GM12878 (cell line): Measurements from ENCODE around the gene YIF1A. TPM values are rescaled to one million over a fixed set of nuclear protein-coding genes. Genes with fewer than 3 reads are reported as not detected.

Experiments
- ATAC-seq: fragments of 200-7000 bp; cut with Tn5 transposase; 3 replicates; pipeline ENCODE4 v1.9.1; 2020; ENCODE audit warnings: mild to moderate bottlenecking, moderate library complexity
- Bru-seq: library from RNA; stranded (reverse); fragments of 400-500 nt; gene quantifications from one replicate; lab custom pipeline; 2021; lab: Mats Ljungman, UMichigan
- BruChase-seq, 2 experiments: library from RNA; stranded (reverse); fragments of 400-500 nt; gene quantifications; one replicate each; lab custom pipeline; 2021; lab: Mats Ljungman, UMichigan
- BruUV-seq: library from RNA; stranded (reverse); fragments of 400-500 nt; replicated peaks from 2 replicates; lab custom pipeline; 2021; lab: Mats Ljungman, UMichigan
- CTCF ChIA-PET: fragments of 300-600 bp; sonication (Branson Sonifier 250); formaldehyde crosslinking; extraction: SDS; loops from one replicate; lab custom pipeline; 2021; ENCODE audit warnings: inconsistent platforms; lab: Yijun Ruan, JAX
- POLR2A ChIA-PET: fragments of 350-600 bp; formaldehyde crosslinking; extraction: SDS; loops from one replicate; lab custom pipeline; 2021; ENCODE audit warnings: inconsistent platforms; lab: Charles Lee
- RAD21 ChIA-PET: fragments of 300-600 bp; sonication (Branson Sonifier 250); formaldehyde crosslinking; loops from one replicate; lab custom pipeline; 2023; ENCODE audit warnings: antibody characterized with exemption; ENCODE audit not compliant: unreplicated experiment; lab: Charles Lee
- SMC1A ChIA-PET: fragments of 300-600 bp; sonication (Branson Sonifier 250); formaldehyde crosslinking; loops from one replicate; lab custom pipeline; 2023; ENCODE audit not compliant: unreplicated experiment, uncharacterized antibody; lab: Charles Lee
- DNase-seq: peaks from one replicate; pipeline ENCODE4 v3.0.0-alpha.2; 2011; ENCODE audit warnings: low read depth, low spot score
- FAIRE-seq: peaks from 3 replicates; lab custom pipeline; 2011; peaks lifted over from hg19 to GRCh38; lab: Jason Lieb, UNC
- H2AFZ ChIP-seq: 2 replicates; pipeline ENCODE4 v1.6.0; 2011; ENCODE audit warnings: low read depth, low read length, control low read depth; ENCODE audit not compliant: control insufficient read depth
- H3K27ac ChIP-seq: 2 replicates; pipeline ENCODE4 v1.5.1; 2011; ENCODE audit warnings: control low read depth; ENCODE audit not compliant: control insufficient read depth, insufficient read depth
- H3K27me3 ChIP-seq, 2 experiments: replicated peaks in 1 of 2; 2 replicates each; pipeline versions ENCODE4 v1.6.0 to v1.6.1; 2011; ENCODE audit warnings: low read length in 1 of 2; ENCODE audit not compliant: control insufficient read depth in 2 of 2, insufficient read depth in 2 of 2
- H3K36me3 ChIP-seq, 2 experiments: 2 replicates each; pipeline ENCODE4 v1.5.1; 2011; ENCODE audit warnings: low read length in 1 of 2; ENCODE audit not compliant: control insufficient read depth in 2 of 2, insufficient read depth in 2 of 2
- H3K4me1 ChIP-seq: 2 replicates; pipeline ENCODE4 v1.6.1; 2011; ENCODE audit warnings: mild to moderate bottlenecking, low read length, moderate library complexity, mixed read lengths; ENCODE audit not compliant: control insufficient read depth, insufficient read depth
- H3K4me2 ChIP-seq: 2 replicates; pipeline ENCODE4 v1.6.0; 2011; ENCODE audit warnings: control low read depth; ENCODE audit not compliant: control insufficient read depth, insufficient read depth
- H3K4me3 ChIP-seq: fragments of 200-600 bp; sonication (generic); 2 replicates; pipeline ENCODE4 v1.5.1; 2016
- H3K79me2 ChIP-seq: 2 replicates; pipeline ENCODE4 v1.6.0; 2011; ENCODE audit warnings: low read length; ENCODE audit not compliant: control insufficient read depth, insufficient read depth
- H3K9ac ChIP-seq: 2 replicates; pipeline ENCODE4 v1.8.0; 2011; ENCODE audit warnings: low read length, control low read depth, mixed read lengths; ENCODE audit not compliant: control insufficient read depth, insufficient read depth
- H3K9me3 ChIP-seq: replicated peaks from 3 replicates; pipeline ENCODE4 v1.5.1; 2011; ENCODE audit warnings: mild to moderate bottlenecking, low read length; ENCODE audit not compliant: control insufficient read depth, insufficient read depth
- H4K20me1 ChIP-seq: 2 replicates; pipeline ENCODE4 v1.6.0; 2011; ENCODE audit not compliant: control insufficient read depth, insufficient read depth
- SP1 ChIP-seq: IDR thresholded peaks from one replicate; pipeline ENCODE4 v1.6.1; 2011; ENCODE audit warnings: low read depth, low read length
- SUPT20H ChIP-seq: IDR thresholded peaks from 2 replicates; pipeline ENCODE4 v1.6.1; 2011; ENCODE audit warnings: low read depth, mild to moderate bottlenecking, low read length, moderate library complexity, borderline replicate concordance; ENCODE audit not compliant: control insufficient read depth
- TCF12 ChIP-seq: IDR thresholded peaks from 2 replicates; pipeline ENCODE4 v1.6.1; 2011; ENCODE audit warnings: low read depth, mild to moderate bottlenecking, low read length
- TCF7 ChIP-seq: IDR thresholded peaks from 2 replicates; pipeline ENCODE4 v1.6.1; 2014; ENCODE audit warnings: antibody characterized with exemption, borderline replicate concordance
- ZNF274 ChIP-seq: IDR thresholded peaks from one replicate; pipeline ENCODE4 v1.8.0; 2011; ENCODE audit not compliant: insufficient read length, insufficient read depth
- WGBS: methylation state at CpG from one replicate; pipeline ENCODE4 v1.1.6; 2016; ENCODE audit warnings: low lambda C conversion rate; ENCODE audit not compliant: insufficient replicate concordance, insufficient coverage; ENCODE audit errors: missing lambda C conversion rate; 5-methylcytosine and 5-hydroxymethylcytosine counted together
- in situ Hi-C: fragments of 300-500 bp; cut with MboI; formaldehyde crosslinking; loops from 9 replicates; pipeline ENCODE4 v1.14.3; 2018; ENCODE audit warnings: mixed read lengths
- intact Hi-C: fragments of 100-400 bp; cut with micrococcal nuclease; formaldehyde crosslinking; loops from one replicate; pipeline ENCODE4 v1.14.2; 2022; ENCODE audit not compliant: unreplicated experiment
- long read RNA-seq, 2 experiments: library from polyadenylated mRNA; unstranded; transcript quantifications; one replicate each; pipeline ENCODE4 v2.0.0, GENCODE V29; 2019 to 2020
- polyA minus RNA-seq, 3 experiments: library from RNA; depleted of rRNA, polyadenylated mRNA; stranded (reverse); fragments of >200 nt; gene quantifications; 2 replicates each; pipeline ENCODE4 v1.2.3, GENCODE V29; 2011
- polyA plus RNA-seq, 11 experiments: library from polyadenylated mRNA; depleted of rRNA in 4 of 11; unstranded in 6 of 11; stranded (reverse) in 5 of 11; fragments of >200 nt; fragmentation: Nextera tagmentation in 4 of 11; fragmentation: Illumina TruSeq in 1 of 11; extraction: Ambion mirVana in 4 of 11; extraction: Trizol in 1 of 11; gene quantifications; 1 replicate in 1 of 11; 2 replicates in 10 of 11; pipeline versions ENCODE4 v1.2.1 to v1.2.3, GENCODE V29; 2011 to 2016; ENCODE audit warnings: inconsistent platforms in 2 of 11, missing spikeins in 2 of 11, low read depth in 1 of 11
- total RNA-seq, 4 experiments: library from RNA; depleted of rRNA in 3 of 4; stranded (reverse); fragments of >200 nt in 3 of 4; fragmentation: Illumina TruSeq in 1 of 4; extraction: Trizol in 1 of 4; gene quantifications; 2 replicates each; pipeline versions ENCODE4 v1.2.1 to v1.2.3, GENCODE V29; 2013 to 2021
- TF ChIP-seq, protein P1 (sequence below): fragments of 450-650 bp; IDR thresholded peaks from 2 replicates; pipeline ENCODE4 v1.6.1; 2017; ENCODE audit warnings: mild to moderate bottlenecking, moderate library complexity
- TF ChIP-seq, protein P2 (sequence below): IDR thresholded peaks from 2 replicates; pipeline ENCODE4 v1.6.1; 2012; ENCODE audit warnings: low read length, inconsistent platforms
- TF ChIP-seq, protein P3 (sequence below): IDR thresholded peaks from 2 replicates; pipeline ENCODE4 v1.6.1; 2012; ENCODE audit warnings: low read depth, low read length, improper control_type of control experiment

YIF1A gene, protein sequence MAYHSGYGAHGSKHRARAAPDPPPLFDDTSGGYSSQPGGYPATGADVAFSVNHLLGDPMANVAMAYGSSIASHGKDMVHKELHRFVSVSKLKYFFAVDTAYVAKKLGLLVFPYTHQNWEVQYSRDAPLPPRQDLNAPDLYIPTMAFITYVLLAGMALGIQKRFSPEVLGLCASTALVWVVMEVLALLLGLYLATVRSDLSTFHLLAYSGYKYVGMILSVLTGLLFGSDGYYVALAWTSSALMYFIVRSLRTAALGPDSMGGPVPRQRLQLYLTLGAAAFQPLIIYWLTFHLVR
- total RNA-seq (2013; cell fraction: nucleolus; rRNA removed): 40.4 and 41.0 TPM in 2 replicates
- total RNA-seq (2014; rRNA removed) (97.7 and 123 TPM in 2 replicates), total RNA-seq (2014; rRNA removed; fragmentation: Illumina TruSeq; extraction: Trizol) (30.4 and 37.3 TPM in 2 replicates), total RNA-seq (2021) (84.0 and 91.0 TPM in 2 replicates), polyA plus RNA-seq (2011; rRNA removed) (17.2 and 40.2 TPM in 2 replicates), polyA plus RNA-seq (2014; fragmentation: Illumina TruSeq; extraction: Trizol) (40.0 and 52.5 TPM in 2 replicates), polyA plus RNA-seq (2014; fragmentation: Nextera tagmentation; extraction: Ambion mirVana) (10 to 100 TPM in 1 of 2 experiments, 1 to 10 TPM in 1; 6.6 to 17.5 TPM), polyA plus RNA-seq (2014; rRNA removed) (93.2 and 96.0 TPM in 2 replicates), polyA plus RNA-seq (2016; fragmentation: Nextera tagmentation; extraction: Ambion mirVana) (100 to 1,000 TPM; 111 to 128 TPM), polyA minus RNA-seq (2011; rRNA and poly(A)+ RNA removed) (65.0 and 103 TPM in 2 replicates), Bru-seq, nascent RNA (percentile 78 among the genes with signal in this experiment), BruChase-seq, experiment 1, labeled RNA remaining after a 6-hour chase (percentile 76 among the genes with signal in this experiment), BruChase-seq, experiment 2, labeled RNA remaining after a 2-hour chase (percentile 75 among the genes with signal in this experiment)
- 66.9 TPM for polyA plus RNA-seq (2011; ENCODE audit: low read depth)
- 108 and 130 TPM in 2 replicates for polyA plus RNA-seq (2011; cell fraction: cytosol; rRNA removed)
- 81.0 and 87.6 TPM in 2 replicates for polyA plus RNA-seq (2011; cell fraction: nucleus; rRNA removed)
- 63.6 and 76.4 TPM in 2 replicates for polyA plus RNA-seq (2012)
- 46.4 and 50.5 TPM in 2 replicates for polyA minus RNA-seq (2011; cell fraction: cytosol; rRNA and poly(A)+ RNA removed)
- 21.9 and 37.2 TPM in 2 replicates for polyA minus RNA-seq (2011; cell fraction: nucleus; rRNA and poly(A)+ RNA removed)
- long read RNA-seq, experiment 1, transcript YIF1A-203 (8 exons, 1,124 nt): major isoform, 91 of 107 reads
- long read RNA-seq, experiment 1, partial matches to known transcripts: 2 of 107 reads
- long read RNA-seq, experiment 1, other reads (novel, unspliced or antisense): 12 of 107 reads
- long read RNA-seq, experiment 2, transcript YIF1A-203 (8 exons, 1,124 nt): major isoform, 29 of 35 reads
- long read RNA-seq, experiment 2, partial matches to known transcripts: 1 of 35 reads
- long read RNA-seq, experiment 2, other reads (novel, unspliced or antisense): 4 of 35 reads

DNA sequence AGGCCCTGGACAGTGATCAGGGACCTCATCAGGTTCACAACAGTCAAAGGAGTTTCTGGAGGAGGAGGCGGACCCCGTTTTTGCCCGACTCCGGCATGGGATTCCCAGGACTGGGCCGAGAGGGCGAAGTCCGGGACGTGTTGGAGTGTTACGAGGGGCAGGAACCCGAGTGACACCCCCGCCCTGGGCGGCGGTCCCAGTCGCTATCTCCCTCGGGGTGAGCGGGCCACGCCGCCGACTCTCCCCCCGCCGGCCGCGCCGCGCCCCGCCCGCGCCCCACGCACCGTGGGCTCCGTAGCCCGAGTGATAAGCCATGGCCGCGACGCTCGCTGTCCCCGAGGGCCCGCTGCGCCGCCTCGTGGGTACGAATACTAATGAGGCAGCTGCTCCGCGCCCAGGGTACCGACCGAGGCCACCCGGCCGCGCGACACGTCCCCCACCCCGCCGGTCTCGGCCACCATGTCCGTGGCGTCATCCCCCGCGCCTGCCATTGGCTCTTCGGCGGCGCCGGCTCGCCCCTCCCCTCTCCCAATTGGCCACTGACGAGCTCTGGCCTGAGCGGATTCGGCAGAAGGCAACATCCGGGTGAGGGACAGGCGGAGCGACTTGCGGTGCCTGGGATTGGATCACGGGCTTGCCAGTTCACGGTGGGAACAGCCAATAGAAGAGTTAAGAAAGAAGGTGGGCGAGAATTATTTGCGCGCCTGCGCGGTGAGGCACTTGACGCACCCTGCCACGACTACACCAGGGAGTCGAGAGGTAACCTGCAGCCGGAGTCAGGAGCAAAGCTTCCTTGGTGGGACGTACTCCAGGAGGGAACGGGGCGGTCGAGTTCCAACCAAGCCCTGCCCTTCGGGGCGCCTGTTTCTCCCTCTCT, at the start of gene YIF1A:
Gene YIF1A (minus strand): TSS at position 473 of the 877 bp plus-strand sequence. CDS start 158 bp downstream, at position 315.
- no TSS peak for BruUV-seq
- H3K4me3 ChIP-seq: peak within 1 kb of the TSS; percentile 83
- ChIA-PET POLR2A (interaction anchor here (0.6 to 2.4 kb wide), 18 partner anchors 9 to 1023 kb away, joined by 3 to 26 read pairs (median 3); partner anchors contain the start of genes BRMS1, FIBP, RAB1B and SF3B2), RAD21 (interaction anchor here (0.6 to 2.0 kb wide), 12 partner anchors 21 to 250 kb away, joined by 3 to 28 read pairs (median 4); partner anchors contain the start of genes BRMS1, PELI3 and RAB1B), CTCF (interaction anchor here (0.7 to 2.7 kb wide), 19 partner anchors 9 to 244 kb away, joined by 3 to 21 read pairs (median 5); partner anchors contain the start of genes MRPL11, RAB1B and RIN1), SMC1A (interaction anchor here (0.6 to 2.5 kb wide), 10 partner anchors 12 to 138 kb away, joined by 3 to 10 read pairs (median 4); no protein-coding TSS in a partner anchor)
- H3K79me2 ChIP-seq: peaks cover 12% of the 10 kb centered on the region
- no peaks in the 10 kb centered on the region; the same call in 1 of the 2 replicates for H4K20me1 ChIP-seq
- H3K27me3 ChIP-seq: peaks cover 2 to 7% of the 10 kb centered on the region in 2 experiments; a peak in 2 of 4 replicates
- DNase-seq: peak; percentile 98
- H3K4me1 ChIP-seq: peaks cover 15% of the 10 kb centered on the region
- peak within 1 kb of the TSS; percentile 95 for H3K9ac ChIP-seq
- intact Hi-C loops: no loop called here
- peak; percentile 100 for FAIRE-seq
- in situ Hi-C loops: no loop called here
- H3K36me3 ChIP-seq: no peaks in the 10 kb centered on the region; a peak in 1 of 4 replicates
- WGBS: 2% methylated on average over 76 of the region's 87 CpGs
- H3K4me2 ChIP-seq: peak within 1 kb of the TSS; percentile 96
- no peaks in the 10 kb centered on the region for H3K9me3 ChIP-seq
- H2AFZ ChIP-seq: peak within 1 kb of the TSS; percentile 97
- peak; percentile 97 for ATAC-seq
- H3K27ac ChIP-seq: peak within 1 kb of the TSS; percentile 87
- TF ChIP-seq SUPT20H (no peak), ZNF274 (no peak), SP1 (peak; percentile 96), TCF7 (no peak), TCF12 (no peak)
- TF ChIP-seq, protein P1, sequence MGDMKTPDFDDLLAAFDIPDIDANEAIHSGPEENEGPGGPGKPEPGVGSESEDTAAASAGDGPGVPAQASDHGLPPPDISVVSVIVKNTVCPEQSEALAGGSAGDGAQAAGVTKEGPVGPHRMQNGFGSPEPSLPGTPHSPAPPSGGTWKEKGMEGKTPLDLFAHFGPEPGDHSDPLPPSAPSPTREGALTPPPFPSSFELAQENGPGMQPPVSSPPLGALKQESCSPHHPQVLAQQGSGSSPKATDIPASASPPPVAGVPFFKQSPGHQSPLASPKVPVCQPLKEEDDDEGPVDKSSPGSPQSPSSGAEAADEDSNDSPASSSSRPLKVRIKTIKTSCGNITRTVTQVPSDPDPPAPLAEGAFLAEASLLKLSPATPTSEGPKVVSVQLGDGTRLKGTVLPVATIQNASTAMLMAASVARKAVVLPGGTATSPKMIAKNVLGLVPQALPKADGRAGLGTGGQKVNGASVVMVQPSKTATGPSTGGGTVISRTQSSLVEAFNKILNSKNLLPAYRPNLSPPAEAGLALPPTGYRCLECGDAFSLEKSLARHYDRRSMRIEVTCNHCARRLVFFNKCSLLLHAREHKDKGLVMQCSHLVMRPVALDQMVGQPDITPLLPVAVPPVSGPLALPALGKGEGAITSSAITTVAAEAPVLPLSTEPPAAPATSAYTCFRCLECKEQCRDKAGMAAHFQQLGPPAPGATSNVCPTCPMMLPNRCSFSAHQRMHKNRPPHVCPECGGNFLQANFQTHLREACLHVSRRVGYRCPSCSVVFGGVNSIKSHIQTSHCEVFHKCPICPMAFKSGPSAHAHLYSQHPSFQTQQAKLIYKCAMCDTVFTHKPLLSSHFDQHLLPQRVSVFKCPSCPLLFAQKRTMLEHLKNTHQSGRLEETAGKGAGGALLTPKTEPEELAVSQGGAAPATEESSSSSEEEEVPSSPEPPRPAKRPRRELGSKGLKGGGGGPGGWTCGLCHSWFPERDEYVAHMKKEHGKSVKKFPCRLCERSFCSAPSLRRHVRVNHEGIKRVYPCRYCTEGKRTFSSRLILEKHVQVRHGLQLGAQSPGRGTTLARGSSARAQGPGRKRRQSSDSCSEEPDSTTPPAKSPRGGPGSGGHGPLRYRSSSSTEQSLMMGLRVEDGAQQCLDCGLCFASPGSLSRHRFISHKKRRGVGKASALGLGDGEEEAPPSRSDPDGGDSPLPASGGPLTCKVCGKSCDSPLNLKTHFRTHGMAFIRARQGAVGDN: peak; percentile 33; the same call in 1 of the 2 replicates
- TF ChIP-seq, protein P2, sequence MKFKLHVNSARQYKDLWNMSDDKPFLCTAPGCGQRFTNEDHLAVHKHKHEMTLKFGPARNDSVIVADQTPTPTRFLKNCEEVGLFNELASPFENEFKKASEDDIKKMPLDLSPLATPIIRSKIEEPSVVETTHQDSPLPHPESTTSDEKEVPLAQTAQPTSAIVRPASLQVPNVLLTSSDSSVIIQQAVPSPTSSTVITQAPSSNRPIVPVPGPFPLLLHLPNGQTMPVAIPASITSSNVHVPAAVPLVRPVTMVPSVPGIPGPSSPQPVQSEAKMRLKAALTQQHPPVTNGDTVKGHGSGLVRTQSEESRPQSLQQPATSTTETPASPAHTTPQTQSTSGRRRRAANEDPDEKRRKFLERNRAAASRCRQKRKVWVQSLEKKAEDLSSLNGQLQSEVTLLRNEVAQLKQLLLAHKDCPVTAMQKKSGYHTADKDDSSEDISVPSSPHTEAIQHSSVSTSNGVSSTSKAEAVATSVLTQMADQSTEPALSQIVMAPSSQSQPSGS: peak; percentile 94
- TF ChIP-seq, protein P3, sequence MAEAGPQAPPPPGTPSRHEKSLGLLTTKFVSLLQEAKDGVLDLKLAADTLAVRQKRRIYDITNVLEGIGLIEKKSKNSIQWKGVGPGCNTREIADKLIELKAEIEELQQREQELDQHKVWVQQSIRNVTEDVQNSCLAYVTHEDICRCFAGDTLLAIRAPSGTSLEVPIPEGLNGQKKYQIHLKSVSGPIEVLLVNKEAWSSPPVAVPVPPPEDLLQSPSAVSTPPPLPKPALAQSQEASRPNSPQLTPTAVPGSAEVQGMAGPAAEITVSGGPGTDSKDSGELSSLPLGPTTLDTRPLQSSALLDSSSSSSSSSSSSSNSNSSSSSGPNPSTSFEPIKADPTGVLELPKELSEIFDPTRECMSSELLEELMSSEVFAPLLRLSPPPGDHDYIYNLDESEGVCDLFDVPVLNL: no peak
